ENCODE measurements around the gene IL31. TPM values are rescaled to one million over a fixed set of nuclear protein-coding genes. Genes with fewer than 3 reads are reported as not detected.
"Not testable (repeated sequence)": the region's sequence is repeated elsewhere in the genome, so short reads cannot be mapped to it uniquely, and the experiment has no call there.

IL31 gene
- not detected in 2 replicates for total RNA-seq (2014; rRNA removed; shearing (Covaris generic))

DNA sequence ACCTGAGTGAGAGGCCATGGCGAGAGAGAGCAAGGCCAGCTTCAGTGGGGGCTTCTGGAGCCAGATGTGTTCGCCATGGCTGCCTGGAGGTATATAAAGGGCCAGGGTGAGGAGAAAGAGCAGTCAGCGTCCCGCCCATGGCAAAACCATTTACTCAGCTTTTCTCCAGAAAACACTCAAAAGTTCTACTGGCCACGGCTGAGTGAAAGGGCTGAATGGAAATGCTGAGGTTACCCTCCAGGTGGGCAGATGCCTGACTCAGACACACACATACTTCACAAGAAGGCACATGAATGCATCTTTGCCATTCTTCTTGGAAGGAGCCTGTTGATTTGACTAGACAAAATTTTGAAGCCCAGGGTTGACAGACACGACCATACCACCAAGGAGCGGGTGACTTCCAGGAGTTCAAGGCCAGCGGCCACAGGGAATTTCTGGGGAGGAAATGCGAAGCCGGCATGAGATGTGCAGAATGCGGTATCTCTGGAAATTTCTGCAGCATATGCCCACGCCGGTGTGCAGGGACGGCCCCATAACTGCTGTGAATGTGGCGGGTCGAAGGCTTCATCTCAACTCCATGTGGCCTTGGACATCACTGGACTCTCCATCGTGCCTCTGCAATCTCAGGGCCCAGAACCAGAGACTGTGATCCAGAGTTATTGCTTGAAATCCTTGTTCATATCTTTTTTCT lies at the start of gene IL31:
TSS of gene IL31 (minus strand) at position 67 of the 691 bp plus-strand sequence. CDS start at position 18, 49 bp downstream.
- no peak for DNase-seq (ENCODE audit: low read depth)

DNA sequence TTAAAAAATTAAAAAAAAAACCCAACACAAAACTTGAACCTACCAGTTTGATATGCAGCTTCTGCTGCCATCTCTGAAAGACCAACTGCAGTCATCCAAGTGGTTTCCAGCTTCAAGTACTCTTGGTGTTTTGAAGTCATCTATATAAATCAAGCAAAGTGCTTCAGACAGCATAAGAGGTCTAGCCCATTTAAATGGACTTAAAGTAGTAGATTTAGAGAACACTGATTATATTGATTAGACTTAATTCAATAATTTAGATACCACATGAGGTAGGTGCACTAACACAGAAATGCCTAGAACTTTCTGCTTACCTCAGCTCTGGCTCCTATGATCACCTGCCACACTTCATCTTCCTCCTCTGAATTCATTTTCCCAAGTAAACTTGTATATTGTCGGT lies 42.4 kb upstream of the IL31 start:
- no peak for DNase-seq (ENCODE audit: low read depth)

DNA sequence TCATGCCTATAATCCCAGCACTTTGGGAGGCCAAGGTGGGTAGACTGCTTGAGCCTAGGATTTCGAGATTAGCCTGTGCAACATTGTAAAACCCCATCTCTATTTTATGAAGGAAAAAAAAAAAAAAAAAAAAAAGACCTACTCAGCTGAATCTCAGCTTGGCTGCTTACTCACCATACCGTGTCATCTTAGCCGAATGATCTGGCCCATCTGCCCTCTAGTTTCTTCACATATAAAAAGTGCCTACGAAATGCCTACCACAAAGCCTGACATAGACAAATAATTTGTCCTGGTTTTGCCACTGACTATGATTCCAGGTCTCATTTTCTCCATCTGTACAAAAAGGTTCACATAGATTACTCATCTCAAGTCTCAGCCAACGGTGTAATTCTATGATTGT lies 41.8 kb upstream of the IL31 start:
- DNase-seq (ENCODE audit: low read depth) = peak; percentile 35

DNA sequence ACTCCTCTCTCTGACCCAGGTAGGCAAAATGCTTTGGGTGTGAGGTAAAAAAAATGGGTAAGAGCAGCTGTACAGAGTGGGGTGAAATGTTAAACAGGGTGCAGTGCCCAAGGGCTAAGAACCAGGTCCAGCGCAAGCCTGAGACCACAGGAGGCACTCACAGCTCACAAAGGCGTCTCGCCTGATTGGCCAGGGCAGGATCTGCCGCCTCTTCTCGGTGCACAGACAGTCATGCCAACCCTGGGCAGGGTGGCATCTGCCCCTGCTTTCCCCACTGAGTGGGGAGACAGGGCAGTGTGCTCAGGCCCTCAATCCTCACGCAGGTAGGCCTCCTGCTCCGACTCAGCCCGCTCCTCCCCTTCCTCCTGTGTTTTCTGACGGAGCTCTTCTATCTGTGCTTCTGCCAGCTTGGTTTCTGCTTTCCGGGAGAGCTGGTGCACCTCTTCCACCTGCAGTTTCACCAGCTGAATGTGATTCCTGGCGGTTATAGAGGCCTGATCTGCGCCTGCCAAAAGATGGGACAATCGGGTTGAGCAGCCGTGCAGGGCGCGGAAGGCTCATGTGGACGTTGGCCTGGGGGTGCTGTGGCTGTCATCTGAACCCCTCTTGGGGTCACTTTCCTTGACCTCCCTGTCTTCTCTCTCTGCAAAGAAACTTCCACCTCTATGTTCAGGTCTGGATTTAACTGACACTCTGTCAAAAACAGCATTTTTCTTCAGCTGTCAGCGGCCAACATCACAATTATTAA lies 34.2 kb upstream of the IL31 start:
- no peak for DNase-seq (ENCODE audit: low read depth)

DNA sequence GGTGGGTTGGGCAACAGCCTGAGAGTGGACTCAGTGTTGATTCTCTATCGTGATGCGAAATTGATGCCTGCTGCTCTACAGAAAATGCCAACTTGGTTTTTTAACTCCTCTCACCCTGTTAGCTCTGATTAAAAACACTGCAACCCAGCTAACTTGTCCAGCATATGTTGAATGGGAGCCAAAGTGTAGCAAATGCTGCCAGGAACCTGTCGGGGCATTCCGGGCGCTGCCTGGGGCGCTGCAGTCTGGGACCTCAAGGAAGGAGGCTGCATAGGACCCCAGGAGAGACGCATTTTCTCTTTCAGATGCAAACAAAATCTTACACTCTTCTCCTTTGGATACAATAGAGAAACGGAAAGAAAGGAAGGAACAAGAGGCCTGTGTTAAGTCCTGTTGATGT lies 33.4 kb upstream of the IL31 start:
- DNase-seq (ENCODE audit: low read depth) = no peak

DNA sequence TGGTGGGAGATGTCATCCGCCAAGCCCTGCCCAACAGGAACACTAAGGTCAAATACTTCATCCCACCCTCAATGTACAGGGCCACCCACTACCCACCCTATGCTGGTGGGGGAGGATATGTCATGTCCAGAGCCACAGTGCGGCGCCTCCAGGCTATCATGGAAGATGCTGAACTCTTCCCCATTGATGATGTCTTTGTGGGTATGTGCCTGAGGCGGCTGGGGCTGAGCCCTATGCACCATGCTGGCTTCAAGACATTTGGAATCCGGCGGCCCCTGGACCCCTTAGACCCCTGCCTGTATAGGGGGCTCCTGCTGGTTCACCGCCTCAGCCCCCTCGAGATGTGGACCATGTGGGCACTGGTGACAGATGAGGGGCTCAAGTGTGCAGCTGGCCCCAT lies 33.0 kb upstream of the IL31 start:
- no peak for DNase-seq (ENCODE audit: low read depth)

DNA sequence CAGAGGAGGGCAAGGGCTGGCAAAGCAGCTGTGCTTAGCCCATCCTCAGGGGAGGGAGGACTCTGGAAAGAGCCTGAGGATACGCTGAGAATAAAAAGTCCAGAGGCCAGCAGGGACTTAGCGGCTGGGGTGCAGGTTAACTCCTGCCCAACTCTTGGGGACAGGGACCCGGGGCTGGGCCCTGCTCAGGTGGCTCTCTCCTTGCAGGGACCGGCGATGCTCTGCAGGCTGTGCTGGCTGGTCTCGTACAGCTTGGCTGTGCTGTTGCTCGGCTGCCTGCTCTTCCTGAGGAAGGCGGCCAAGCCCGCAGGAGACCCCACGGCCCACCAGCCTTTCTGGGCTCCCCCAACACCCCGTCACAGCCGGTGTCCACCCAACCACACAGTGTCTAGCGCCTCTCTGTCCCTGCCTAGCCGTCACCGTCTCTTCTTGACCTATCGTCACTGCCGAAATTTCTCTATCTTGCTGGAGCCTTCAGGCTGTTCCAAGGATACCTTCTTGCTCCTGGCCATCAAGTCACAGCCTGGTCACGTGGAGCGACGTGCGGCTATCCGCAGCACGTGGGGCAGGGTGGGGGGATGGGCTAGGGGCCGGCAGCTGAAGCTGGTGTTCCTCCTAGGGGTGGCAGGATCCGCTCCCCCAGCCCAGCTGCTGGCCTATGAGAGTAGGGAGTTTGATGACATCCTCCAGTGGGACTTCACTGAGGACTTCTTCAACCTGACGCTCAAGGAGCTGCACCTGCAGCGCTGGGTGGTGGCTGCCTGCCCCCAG lies 32.3 kb upstream of the IL31 start:
- DNase-seq (ENCODE audit: low read depth) = no peak

DNA sequence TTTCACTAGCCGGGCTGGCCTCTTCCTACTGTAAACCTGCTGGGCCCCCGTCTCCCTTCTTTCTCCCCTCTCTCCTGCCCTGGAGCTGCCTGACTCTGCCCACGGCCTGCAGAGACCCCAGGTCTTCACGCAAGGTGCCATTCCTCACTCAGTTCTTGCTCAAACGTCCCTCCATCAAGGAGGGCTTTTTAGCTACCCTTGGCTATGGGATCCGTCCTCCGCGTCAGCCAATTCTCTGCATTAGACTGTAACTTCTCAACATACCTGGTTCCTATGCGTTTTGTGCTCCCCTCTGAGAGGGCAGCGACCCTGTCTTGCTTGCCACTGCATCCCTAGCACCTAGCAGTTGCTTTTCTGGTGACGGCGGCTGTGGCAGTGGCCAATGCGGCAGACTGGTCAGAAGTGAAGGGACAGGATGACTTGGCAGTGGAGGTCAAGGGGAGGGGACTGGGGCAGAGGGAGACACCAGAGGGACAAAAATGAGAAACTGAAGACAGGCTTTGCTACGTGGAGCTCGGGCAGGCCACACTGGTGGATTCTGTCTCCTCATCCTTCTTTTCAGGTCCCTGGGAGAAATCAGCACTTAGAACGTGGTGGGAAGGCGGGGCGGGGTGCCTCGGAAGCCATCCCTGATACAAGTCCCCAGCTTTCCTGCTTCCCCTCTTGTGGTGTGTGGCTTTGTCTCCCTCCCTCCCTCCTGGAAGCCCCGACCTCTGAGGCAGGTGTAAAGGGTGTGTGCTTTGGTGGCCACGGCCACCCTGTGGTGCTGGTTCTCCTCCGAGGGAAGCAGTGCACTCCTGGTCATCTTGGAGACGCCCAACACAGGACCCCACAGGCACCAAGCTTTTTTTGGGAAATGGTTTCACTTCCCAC lies 31.3 kb upstream of the IL31 start:
- no peak for DNase-seq (ENCODE audit: low read depth)

DNA sequence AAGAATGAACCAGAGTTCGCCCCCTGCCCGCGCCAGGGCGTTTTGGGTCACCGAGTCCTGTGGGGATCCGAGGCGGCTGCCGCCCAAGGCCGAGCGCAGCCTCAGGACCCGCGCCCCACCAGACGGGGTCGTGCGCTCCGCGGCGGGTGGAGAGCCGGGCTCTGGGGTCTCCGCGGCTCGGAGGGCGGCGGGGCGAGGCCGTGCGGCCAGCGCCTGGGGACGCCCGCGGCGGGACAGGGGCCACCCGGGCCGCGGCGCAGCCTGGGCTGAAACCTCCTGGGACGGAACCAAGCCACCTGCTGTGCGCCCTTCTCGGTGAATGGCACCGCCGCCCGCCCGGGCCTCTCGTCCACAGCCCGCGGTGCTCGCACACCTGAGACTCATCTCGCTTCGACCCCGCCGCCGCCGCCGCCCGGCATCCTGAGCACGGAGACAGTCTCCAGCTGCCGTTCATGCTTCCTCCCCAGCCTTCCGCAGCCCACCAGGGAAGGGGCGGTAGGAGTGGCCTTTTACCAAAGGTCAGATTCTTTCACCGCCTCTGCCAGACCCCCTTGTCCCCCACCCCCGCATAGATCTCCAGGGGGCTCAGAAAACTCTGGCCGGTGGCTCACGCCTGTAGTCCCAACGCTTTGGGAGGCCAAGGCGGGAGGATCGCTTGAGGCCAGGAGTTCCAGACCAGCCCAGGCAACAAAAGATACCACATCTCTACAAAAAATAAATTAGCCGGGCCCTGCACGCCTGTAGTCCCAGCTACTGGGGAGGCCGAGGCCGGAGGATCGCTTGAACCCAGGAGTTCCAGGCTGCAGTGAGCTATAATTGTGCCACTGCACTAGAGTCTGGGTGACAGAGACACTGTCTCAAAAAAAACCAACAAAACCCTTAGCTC lies 30.4 kb upstream of the IL31 start:
- no peak for DNase-seq (ENCODE audit: low read depth)

DNA sequence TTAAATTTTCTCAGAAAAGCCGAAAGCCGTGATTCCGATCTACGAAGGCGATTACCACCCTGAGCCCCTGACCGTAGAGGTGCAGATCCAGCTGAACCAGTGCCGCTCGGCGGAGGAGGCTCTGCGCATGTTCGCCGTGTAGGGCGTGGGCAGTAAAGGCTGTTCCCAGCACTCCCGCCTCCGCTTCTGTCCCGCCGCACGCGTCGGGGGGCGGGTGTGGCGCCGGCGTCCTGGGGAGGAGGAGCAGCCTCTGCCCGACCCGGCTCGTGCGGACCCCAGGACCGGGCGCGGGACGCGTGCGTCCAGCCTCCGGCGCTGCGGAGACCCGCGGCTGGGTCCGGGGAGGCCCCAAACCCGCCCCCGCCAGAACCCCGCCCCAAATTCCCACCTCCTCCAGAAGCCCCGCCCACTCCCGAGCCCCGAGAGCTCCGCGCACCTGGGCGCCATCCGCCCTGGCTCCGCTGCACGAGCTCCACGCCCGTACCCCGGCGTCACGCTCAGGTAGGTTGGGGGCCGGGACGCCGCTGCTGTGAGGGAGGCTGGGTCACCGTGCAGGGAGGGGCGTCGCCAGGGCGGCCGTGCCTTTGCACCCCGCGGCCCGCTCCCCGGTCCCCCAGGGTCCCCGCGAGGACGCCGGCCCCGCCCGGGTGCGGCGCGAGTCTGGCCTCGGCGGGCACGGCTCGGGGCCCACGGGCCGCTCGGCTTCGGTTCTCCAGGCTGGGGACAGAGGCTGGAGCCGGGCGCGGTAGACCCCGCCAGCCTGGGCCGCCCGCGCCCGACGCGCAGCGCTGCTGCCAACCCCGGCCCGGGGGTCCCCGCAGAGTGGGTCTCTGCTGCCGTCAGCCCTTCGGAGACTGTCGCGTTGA lies 29.5 kb upstream of the IL31 start, which contains the start of gene B3GNT4:
TSS of gene B3GNT4 (plus strand) at position 409 of the 866 bp plus-strand sequence. CDS start 910 bp downstream, outside the sequence.
- DNase-seq (ENCODE audit: low read depth) = peak; percentile 59

DNA sequence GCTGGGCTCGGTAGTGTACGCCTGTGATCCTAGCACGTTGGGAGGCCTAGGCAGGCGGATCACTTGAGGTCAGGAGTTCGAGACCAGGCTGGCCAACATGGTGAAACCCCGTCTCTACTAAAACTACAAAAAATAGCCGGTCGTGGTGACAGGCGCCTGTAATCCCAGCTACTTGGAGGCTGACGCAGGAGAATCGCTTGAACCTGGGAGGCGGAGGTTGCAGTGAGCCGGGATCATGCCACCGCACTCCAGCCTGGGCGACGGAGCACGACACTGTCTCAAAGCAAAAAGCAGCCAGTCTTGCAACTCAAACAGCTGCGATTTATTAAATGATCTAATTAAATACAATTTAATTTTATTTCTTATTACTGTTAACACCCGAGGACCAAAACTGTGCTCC lies 28.8 kb upstream of the IL31 start:
- DNase-seq (ENCODE audit: low read depth) = not testable (repeated sequence)

DNA sequence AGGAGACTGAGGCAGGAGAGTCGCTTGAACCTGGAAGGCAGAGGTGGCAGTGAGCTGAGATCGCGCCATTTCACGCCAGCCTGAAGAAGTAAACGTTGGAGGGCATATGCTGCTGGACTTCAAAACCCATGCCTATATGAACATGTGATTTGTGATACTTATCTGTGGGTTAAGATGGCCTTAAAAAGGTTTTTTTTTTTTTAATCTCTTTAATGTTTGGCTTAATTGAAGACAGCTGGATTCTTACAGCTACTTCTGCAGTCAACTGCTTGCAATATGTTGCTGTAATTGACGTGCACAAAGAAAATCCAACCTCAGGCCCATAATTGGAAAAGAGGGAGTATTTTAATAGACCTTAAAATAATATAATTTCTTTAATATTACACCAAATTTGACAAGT lies 28.0 kb upstream of the IL31 start:
- no peak for DNase-seq (ENCODE audit: low read depth)

DNA sequence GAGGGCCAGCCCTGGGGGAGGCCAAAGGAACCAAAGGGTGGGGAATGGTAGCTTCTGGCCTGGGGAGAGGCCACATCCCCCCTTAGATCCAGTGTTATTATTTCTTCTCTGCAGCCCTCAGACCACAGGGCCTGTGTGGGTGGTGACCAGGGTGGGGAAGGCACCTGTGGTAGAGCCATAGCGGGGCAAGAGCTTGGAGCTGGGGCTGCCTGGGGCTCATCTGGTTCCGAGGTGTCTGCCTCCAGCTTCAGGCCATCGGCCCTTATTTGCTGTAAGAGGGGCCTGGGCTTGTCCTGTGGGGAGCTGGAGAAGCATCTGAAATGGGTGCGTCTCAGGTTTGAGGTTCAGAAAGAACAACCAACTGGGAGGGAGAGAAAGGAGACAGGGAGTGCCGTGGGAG lies 27.4 kb upstream of the IL31 start:
- no peak for DNase-seq (ENCODE audit: low read depth)

DNA sequence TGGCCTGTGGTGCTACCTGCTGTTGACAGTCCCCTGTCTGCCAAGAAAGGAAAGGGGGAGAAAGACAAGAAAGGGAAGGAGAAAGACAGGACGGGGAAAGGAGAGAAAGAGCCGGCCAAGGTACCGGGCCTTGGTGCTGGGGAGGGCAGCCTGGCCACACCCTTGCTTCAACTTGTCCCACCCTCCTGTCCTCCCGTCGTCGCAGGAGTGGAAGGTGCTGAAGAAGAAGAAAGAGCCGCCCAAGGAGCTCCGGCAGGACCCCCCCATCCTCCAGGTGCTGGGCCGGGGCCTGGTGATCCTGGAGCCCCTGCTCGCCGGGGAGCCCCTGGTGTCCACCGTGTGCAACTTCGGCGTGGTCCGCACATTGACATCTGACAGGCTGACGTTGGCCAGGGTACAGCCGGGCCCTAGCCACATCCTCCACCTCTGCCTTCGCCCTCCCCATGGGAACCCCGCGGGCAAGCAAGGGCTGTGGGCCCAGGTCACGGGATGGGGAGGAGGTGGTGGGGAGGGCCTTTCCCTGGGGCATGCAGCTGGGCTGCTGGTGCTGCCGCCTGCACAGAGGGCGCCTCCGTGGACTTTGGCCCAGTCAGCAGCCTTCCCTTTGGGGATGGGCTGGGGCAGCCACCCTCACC lies 26.6 kb upstream of the IL31 start:
- DNase-seq (ENCODE audit: low read depth) = no peak

DNA sequence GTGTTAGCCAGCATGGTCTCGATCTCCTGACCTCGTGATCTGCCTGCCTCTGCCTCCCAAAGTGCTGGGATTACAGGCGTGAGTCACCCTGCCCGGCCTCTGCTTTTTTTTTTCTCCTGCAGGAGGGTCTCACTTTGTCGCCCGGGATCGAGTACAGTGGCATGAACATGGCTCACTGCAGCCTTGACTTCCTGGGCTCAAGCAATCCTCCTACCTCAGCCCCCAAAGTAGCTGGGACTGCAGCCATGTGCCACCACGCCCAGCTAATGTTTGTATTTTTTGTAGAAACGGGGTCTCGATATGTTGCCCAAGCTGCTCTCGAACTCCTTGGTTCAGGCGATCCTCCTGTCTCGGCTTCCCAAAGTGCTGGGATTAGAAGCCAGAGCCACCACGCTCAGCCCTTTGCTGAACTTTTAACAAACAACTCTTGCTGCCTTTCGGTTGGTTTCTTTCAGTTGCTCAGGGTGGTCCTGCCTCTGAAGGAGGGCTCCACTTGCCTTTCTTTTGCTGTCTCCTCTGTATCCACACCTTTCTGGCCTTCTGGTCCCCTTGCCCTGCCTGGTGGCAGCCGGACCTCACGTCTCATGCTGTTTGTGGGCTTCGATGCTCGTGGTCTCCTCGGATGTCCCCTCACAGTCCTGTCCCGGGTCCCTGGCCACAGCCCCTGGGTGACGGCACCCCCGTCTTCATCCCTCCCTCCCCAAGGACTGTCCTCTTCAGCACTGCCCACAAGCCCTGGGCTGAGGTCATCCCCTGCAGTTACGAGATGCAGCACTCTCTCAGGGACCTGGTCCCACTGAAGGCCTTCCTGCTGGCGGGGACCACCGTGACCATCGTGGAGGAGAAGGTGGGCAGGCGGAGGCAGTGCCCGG lies 25.7 kb upstream of the IL31 start:
- DNase-seq (ENCODE audit: low read depth) = no peak

DNA sequence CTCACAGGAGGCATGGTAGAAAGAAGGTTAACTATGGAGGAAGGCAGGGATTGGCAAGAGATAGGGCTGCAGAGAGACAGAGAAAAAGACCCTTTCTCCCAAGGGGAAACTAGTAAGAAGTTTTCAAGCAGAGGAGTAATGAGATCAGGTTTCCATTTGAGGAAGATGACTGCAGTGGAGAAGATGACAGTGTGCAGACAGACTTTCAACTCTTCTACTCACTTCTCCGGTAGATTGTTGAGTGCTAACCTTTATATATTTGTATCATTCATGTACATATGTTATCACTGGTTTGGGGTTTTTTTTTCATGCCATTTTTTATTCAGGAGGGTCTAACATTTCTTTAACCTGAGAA lies 23.6 kb upstream of the IL31 start:
- DNase-seq (ENCODE audit: low read depth) = no peak

DNA sequence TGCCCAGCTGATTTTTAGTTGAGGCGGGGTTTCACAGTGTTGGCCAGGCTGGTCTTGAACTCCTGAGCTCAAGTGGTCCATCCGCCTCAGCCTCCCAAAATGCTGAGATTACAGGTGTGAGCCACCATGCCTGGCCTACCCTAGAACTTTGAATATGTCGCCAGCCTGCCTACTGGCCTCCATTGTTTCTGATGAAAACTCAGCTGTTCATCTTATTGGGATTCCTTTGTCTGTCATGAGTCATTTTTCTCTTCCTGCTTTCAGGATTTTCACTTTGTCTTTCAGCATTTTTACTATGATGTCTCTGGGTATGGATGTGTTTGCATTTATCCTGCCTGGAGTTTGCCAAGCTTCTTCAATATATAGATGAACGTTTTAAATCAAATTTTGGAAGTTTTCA lies 21.4 kb upstream of the IL31 start:
- DNase-seq (ENCODE audit: low read depth) = no peak

DNA sequence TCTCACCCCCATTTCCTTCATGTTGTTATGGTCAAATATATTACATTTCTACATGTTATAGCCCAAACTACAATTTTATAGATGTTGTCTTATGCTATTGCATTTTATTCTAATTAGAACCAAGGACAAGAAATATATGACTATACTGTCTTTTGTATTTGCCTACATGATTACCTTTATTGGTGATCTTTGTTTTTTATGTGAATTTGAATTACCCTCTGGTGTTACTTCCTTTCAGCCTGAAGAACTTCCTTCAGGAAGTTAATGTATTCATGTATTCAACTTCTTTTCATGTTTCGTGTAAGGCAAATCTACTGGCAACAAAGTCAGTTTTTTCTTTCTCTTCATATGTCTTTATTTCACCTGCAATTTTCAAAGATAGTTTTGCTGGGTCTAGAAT lies 20.8 kb upstream of the IL31 start:
- DNase-seq (ENCODE audit: low read depth) = no peak
